HG03354 (cell line): ENCODE measurements around the gene MPZL3.
"Not testable (repeated sequence)": the region's sequence is repeated elsewhere in the genome, so short reads cannot be mapped to it uniquely, and the experiment has no call there.

Experiments
- ATAC-seq: cut with Tn5 transposase; IDR thresholded peaks from one replicate; pipeline ENCODE4 v1.9.1; 2021; ENCODE audit warnings: mild to moderate bottlenecking; ENCODE audit not compliant: unreplicated experiment, poor library complexity, severe bottlenecking

Gene MPZL3

DNA sequence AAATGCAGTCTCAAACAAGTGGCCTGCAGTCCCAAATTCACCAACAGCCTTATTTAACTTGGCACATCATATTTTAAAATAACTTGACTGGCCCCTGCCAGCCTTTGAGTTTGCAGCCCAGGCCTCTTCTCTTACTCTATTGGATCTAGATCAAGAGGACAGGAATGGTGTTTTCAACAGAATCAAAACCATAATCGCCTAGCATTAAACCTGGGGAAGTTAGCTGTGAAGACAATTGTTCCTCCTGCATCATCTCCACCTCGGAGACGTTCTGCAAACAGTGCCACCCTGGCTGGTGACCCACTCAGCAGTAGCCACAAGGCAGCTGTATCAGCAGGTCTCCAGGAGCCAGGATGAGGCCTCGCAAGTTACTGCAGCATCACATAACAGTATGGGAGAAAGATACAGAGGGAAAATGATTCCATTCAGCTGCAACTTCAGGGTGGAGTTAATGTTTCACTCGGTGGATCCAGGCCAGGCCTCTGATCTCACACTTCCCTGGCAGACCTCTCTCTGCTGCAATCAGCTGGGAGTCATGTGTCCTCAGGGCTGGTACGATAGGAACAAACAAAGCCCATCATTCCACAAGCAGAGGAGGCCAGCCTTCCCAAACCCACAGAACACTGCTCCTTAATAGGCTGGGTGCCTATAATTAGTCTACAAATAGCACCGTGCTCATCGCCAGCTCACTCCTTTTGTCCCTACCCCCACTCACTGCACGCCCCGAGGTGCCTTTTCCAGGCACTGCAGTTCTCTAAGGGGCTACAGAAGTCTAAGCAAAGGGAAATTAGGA lies 57.1 kb downstream of the MPZL3 start:
- no peak for ATAC-seq

DNA sequence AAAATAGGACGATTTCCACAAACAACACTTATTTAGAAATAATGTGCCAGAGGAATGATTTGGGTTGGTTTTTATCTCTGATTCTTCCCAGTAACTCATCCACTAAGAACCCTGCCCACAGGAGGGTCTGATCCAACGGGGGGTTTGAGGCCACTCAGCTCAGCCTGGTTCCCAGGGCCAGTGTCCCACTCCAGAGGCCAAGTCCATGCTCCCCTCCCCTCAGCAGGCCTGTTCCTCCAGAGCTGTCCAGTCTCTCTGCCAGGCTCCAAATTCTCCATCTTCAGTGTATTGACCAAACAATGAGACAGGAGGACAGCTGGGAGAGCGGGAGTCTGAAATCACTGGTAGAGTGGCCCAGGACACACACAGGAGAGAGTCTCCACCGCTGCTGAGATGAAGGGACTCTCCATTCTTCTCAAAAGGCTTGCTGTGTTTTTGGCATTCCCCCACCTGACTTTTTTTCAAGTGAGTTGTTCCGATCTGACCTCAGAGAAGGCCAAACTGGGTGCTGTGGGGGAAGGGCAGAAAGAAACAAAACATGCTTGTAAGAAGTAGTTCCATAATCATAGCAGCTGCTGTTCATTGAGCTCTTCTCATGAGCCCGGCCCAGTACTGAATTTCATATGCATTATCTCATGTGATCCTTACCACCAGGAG lies 58.1 kb downstream of the MPZL3 start:
- ATAC-seq: no peak

DNA sequence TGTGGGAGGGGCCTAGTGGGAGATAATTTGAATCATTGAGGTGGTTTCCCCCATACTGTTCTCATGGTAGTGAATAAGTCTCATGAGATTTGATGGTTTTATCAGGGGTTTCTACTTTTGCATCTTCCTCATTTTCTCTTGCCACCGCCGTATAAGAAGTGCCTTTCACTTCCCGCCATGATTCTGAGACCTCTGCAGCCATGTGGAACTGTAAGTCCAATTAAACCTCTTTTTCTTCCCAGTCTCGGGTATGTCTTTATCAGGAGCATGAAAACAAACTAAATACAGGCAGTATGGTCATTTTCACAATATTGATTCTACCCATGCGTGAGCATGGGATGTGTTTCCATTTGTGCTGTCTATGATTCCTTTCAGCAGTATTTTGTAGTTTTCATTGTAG lies 59.3 kb downstream of the MPZL3 start:
- ATAC-seq: not testable (repeated sequence)

DNA sequence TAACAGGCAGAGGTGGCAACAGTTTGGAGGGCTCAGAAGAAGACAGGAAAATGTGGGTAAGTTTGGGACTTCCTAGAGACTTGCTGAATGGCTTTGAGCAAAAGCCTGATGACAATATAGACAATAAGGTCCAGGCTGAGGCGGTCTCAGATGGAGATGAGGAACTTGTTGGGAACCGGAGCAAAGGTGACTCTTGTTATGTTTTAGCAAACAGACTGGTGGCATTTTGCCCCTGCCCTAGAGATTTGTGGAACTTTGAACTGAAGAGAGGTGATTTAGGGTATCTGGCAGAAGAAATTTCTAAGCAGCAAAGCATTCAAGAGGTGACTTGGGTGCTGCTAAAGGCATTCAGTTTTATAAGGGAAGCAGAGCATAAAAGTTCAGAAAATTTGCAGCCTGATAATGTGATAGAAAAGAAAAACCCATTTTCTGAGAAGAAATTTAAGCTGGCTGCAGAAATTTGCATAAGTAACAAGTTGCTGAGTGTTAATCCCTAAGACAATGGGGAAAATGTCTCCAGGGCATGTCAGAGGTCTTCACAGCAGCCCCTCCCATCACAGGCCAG lies 61.1 kb downstream of the MPZL3 start:
- not testable (repeated sequence) for ATAC-seq

DNA sequence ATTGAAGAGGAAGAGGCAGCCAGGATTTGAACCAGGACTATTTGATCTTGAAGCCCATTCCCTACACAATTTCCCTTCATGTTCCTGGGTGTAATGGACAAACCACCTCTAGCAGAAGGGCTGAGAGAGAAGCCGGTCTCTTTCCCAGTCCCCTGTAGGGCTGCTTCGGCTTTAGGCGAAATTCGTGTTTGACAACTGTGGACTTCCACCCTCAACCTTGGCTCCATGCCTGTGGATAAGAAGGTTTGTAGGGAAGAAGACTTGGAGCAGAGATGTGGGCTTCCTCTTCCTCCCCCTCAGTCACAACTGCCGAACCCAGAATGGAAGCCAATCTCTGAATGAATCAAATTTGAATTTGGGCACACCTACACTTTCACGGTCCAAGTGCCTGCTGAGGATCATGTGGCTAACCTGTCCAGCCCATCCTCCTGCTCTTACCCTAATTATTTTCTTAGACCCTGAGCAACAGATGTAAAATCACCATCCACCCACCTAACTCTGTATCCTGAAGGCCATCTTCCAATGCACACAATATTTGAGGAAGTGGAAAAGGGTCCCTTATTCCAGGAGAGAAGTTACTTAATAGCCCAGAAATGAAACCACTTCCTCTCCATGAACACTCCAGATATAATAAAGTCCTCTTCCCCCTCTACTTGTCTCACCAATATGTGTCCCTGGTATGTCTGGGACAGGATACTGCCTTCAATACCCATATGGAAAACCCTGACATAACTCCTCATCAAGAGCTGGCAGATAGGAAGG lies 65.6 kb downstream of the MPZL3 start:
- no peak for ATAC-seq

DNA sequence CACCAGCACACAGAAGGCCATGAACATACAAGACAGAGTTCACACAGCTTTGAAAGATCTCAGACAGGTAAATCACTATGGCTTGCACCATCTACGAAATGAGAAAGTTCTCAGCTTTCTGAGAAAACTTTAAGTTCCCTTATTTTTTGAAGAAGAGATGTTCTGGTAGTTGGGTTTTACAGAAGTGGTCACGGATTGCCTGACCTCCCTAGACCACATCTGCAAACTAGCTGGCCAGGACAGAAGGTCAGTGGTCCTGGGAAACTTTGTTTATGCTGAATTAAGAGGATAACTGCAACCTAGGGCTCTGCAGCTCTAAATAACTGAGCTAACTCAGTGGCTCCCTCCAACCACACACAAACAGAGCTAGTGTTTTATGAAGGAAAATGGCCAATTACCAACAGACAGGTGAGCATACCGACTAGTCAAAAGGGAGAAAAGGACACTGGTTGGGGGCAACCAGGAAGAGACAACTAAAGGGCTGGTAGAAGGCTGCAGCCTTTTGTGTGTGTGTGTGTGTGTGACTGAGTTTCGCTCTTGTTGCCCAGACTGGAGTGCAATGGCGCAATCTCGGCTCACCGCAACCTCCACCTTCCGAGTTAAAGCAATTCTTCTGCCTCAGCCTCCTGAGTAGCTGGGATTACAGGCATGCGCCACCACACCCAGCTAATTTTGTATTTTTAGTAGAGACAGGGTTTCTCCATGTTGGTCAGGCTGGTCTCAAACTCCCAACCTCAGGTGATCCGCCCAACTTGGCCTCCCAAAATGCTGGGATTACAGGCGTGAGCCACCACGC lies 67.2 kb downstream of the MPZL3 start:
- no peak for ATAC-seq

DNA sequence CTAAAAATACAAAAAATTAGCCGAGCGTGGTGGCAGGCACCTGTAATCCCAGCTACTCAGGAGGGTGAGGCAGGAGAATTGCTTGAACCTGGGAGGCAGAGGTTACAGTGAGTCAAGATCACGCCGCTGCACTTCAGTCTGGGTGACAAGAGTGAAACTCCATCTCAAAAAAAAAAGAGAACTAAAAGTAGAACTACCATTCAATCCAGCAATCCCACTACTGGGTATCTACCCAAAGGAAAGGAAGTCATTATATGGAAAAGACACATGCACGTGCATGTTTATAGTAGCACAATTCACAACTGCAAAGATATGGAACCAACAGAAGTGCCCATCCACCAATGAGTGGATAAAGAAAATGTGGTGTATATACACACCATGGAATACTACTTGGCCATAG lies 68.5 kb downstream of the MPZL3 start:
- not testable (repeated sequence) for ATAC-seq

DNA sequence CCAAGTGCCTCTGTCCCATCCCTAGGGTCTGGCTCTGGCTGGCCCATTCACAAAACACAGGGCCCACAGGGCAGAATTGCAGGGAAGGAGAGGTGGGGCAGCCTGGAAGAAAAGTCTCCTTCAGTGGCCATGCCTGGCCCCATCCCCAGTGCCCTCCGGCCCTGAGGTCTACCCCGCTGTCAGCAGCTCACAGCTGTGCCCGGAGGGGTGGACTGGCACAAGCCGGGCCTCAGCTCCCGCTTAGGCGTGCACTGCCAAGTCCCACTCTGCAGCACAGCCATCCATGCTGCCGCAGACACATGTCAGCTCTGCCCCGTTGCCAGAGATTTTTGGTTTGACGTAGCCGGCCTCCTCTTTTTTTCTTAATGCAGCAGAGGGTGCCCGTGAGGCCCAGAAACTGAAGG lies 71.9 kb downstream of the MPZL3 start:
- no peak for ATAC-seq

DNA sequence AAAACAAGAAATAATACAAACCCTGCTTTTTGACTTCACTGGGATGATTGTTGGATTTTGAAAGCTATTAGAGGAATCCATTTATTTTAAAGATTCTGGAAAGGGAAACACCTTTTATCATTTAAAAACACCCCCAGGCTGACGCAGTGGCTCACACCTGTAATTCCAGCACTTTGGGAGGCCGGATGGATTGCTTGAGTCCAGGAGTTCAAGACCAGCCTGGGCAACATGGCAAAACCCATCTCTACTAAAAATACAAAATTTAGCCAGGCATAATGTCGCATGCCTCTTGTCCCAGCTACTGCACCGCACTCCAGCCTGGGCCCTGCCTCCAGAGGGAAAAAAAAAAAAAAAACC lies 75.4 kb downstream of the MPZL3 start:
- no peak for ATAC-seq
